PFSK-1 (cell line): Measurements from ENCODE around the gene OPN1SW.

Source experiments
- POLR2AphosphoS5 ChIP-seq: IDR thresholded peaks from 2 replicates; pipeline ENCODE4 v1.6.1; 2012; ENCODE audit warnings: low read depth, mild to moderate bottlenecking, control low read depth, low read length, moderate library complexity
- SIN3A ChIP-seq: IDR thresholded peaks from 2 replicates; pipeline ENCODE4 v1.6.1; 2012; ENCODE audit warnings: mild to moderate bottlenecking, low read length, moderate library complexity, borderline replicate concordance; ENCODE audit not compliant: insufficient read depth
- TAF1 ChIP-seq: IDR thresholded peaks from 2 replicates; pipeline ENCODE4 v1.6.1; 2012; ENCODE audit warnings: low read length, control low read depth, borderline replicate concordance; ENCODE audit not compliant: insufficient read depth
- TF ChIP-seq, protein P1 (sequence below), 2 experiments: IDR thresholded peaks; 2 replicates each; pipeline versions ENCODE4 v1.6.1 to v1.8.0; 2011 to 2012; ENCODE audit warnings: low read depth in 2 of 2, low read length in 2 of 2, control low read depth in 1 of 2, inconsistent platforms in 1 of 2, mild to moderate bottlenecking in 1 of 2, moderate library complexity in 1 of 2; ENCODE audit not compliant: insufficient read depth in 1 of 2

DNA sequence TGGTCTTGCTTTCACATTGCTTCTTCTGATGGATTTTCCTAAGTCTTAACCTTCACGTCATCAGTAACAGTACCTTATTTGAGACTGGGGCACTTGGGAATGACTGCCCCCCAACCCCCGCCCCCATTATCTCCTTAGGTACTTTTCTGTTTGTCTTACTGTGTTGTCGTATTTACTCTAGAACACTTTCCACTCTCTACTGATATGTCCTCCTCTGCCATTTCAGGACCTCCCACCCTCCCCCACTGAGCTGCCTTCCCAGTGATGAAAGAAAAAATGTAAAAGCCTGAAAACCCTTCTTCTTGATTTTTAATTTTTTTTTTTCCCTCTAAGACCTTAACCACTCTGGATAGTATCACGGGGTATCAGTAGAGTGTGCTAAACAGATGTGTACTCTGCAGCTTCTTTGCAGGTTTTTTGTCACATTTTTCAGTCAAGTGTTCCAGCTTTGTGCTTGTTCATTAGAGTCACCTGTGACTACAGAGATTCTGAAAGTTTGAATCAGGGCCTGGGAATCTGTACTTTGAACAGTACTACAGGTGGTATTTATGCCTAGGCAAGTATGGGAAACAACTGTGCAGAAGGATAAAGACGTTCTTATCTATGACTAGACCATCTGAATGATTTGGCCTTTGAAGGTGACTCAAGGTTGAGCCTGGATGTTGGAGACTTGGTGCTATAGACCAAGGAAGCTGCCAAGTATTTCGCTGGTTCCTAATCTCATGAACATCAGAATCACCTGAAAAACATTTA is 28.1 kb downstream of the OPN1SW start:
- no peak for TF ChIP-seq POLR2AphosphoS5
- TF ChIP-seq, protein P1, sequence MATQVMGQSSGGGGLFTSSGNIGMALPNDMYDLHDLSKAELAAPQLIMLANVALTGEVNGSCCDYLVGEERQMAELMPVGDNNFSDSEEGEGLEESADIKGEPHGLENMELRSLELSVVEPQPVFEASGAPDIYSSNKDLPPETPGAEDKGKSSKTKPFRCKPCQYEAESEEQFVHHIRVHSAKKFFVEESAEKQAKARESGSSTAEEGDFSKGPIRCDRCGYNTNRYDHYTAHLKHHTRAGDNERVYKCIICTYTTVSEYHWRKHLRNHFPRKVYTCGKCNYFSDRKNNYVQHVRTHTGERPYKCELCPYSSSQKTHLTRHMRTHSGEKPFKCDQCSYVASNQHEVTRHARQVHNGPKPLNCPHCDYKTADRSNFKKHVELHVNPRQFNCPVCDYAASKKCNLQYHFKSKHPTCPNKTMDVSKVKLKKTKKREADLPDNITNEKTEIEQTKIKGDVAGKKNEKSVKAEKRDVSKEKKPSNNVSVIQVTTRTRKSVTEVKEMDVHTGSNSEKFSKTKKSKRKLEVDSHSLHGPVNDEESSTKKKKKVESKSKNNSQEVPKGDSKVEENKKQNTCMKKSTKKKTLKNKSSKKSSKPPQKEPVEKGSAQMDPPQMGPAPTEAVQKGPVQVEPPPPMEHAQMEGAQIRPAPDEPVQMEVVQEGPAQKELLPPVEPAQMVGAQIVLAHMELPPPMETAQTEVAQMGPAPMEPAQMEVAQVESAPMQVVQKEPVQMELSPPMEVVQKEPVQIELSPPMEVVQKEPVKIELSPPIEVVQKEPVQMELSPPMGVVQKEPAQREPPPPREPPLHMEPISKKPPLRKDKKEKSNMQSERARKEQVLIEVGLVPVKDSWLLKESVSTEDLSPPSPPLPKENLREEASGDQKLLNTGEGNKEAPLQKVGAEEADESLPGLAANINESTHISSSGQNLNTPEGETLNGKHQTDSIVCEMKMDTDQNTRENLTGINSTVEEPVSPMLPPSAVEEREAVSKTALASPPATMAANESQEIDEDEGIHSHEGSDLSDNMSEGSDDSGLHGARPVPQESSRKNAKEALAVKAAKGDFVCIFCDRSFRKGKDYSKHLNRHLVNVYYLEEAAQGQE (IDR thresholded peaks at IDR 0.05; ENCODE audit: insufficient read depth in 1 of 2, low read depth in 2 of 2, low read length in 2 of 2) = no peak
- TF ChIP-seq TAF1 = no peak
- TF ChIP-seq SIN3A = no peak
